Neural cell (in vitro differentiated cells): ENCODE results near the gene ADAMTS17. TPM values are rescaled to one million over a fixed set of nuclear protein-coding genes. Genes with fewer than 3 reads are reported as not detected.

Experiments
- H2AFZ ChIP-seq: fragments of 200-600, 300-800 bp; sonication (generic), shearing (Covaris generic); 2 replicates; pipeline ENCODE4 v1.6.0; 2014; ENCODE audit warnings: low read depth, mild to moderate bottlenecking, antibody characterized with exemption, low read length, moderate library complexity
- H3F3A ChIP-seq: fragments of 200-600 bp; shearing (Covaris generic); 2 replicates; pipeline ENCODE4 v1.6.1; 2016; ENCODE audit warnings: mild to moderate bottlenecking, moderate library complexity, mixed read lengths, antibody characterized with exemption, low read length; ENCODE audit not compliant: insufficient read depth, poor library complexity, severe bottlenecking
- H3K27ac ChIP-seq: fragments of 200-600, 300-800 bp; sonication (generic), shearing (Covaris generic); 2 replicates; pipeline ENCODE4 v1.5.1; 2014; ENCODE audit warnings: mild to moderate bottlenecking, low read length, moderate library complexity
- H3K27me3 ChIP-seq: fragments of 300-800, 200-600 bp; sonication (generic), shearing (Covaris generic); 2 replicates; pipeline ENCODE4 v1.6.0; 2014; ENCODE audit warnings: mild to moderate bottlenecking, low read depth, low read length, moderate library complexity; ENCODE audit not compliant: insufficient read depth
- H3K36me3 ChIP-seq: fragments of 300-800, 200-600 bp; sonication (generic), shearing (Covaris generic); 2 replicates; pipeline ENCODE4 v1.5.1; 2014; ENCODE audit warnings: mild to moderate bottlenecking, antibody characterized with exemption, low read length, moderate library complexity; ENCODE audit not compliant: insufficient read depth
- H3K4me2 ChIP-seq: fragments of 300-800, 200-600 bp; sonication (generic), shearing (Covaris generic); 2 replicates; pipeline ENCODE4 v1.6.0; 2014; ENCODE audit warnings: mild to moderate bottlenecking, low read length
- H3K4me3 ChIP-seq: fragments of 300-800, 200-600 bp; sonication (generic), shearing (Covaris generic); 2 replicates; pipeline ENCODE4 v1.5.1; 2014; ENCODE audit warnings: mild to moderate bottlenecking, low read length, moderate library complexity
- H3K79me2 ChIP-seq: fragments of 200-600 bp; shearing (Covaris generic); replicated peaks from 2 replicates; pipeline ENCODE4 v1.6.0; 2014; ENCODE audit warnings: mild to moderate bottlenecking, low read length, moderate library complexity; ENCODE audit not compliant: insufficient read depth
- H3K9ac ChIP-seq: fragments of 300-800, 200-600 bp; sonication (generic), shearing (Covaris generic); 2 replicates; pipeline ENCODE4 v1.6.1; 2016; ENCODE audit warnings: mild to moderate bottlenecking, low read length, mixed read lengths
- H3K9me2 ChIP-seq: fragments of 200-600 bp; shearing (Covaris generic); 2 replicates; pipeline ENCODE4 v1.6.1; 2016; ENCODE audit warnings: mild to moderate bottlenecking, low read length, mixed read lengths; ENCODE audit not compliant: insufficient read depth
- H3K9me3 ChIP-seq: fragments of 200-600, 300-800 bp; sonication (generic), shearing (Covaris generic); 2 replicates; pipeline ENCODE4 v1.6.1; 2016; ENCODE audit warnings: mild to moderate bottlenecking, mixed run types, low read length, moderate library complexity, mixed read lengths
- H4K20me1 ChIP-seq: fragments of 200-600 bp; shearing (Covaris generic); 2 replicates; pipeline ENCODE4 v1.6.1; 2016; ENCODE audit warnings: mild to moderate bottlenecking, mixed run types; ENCODE audit not compliant: insufficient read depth
- EP300 ChIP-seq: fragments of 450-650 bp; conservative IDR thresholded peaks from 2 replicates; pipeline ENCODE4 v1.6.1; 2014; ENCODE audit warnings: antibody characterized with exemption, mild to moderate bottlenecking, moderate library complexity; ENCODE audit not compliant: poor library complexity, severe bottlenecking
- EZH2 ChIP-seq: fragments of 200-600, 300-800 bp; shearing (Covaris generic), sonication (generic); IDR thresholded peaks from 2 replicates; pipeline ENCODE4 v1.6.1; 2014; ENCODE audit warnings: antibody characterized with exemption, low read length, borderline replicate concordance, mild to moderate bottlenecking; ENCODE audit not compliant: insufficient read depth, poor library complexity, severe bottlenecking
- MXI1 ChIP-seq: fragments of 450-650 bp; conservative IDR thresholded peaks from 2 replicates; pipeline ENCODE4 v1.6.1; 2014; ENCODE audit warnings: antibody characterized with exemption, mild to moderate bottlenecking; ENCODE audit not compliant: poor library complexity, severe bottlenecking
- POLR2AphosphoS5 ChIP-seq: IDR thresholded peaks from 2 replicates; pipeline ENCODE4 v1.6.1; 2012
- RAD21 ChIP-seq: fragments of 450-650 bp; conservative IDR thresholded peaks from 2 replicates; pipeline ENCODE4 v1.6.1; 2014; ENCODE audit warnings: antibody characterized with exemption, mild to moderate bottlenecking, moderate library complexity
- SMC3 ChIP-seq: fragments of 450-650 bp; conservative IDR thresholded peaks from 2 replicates; pipeline ENCODE4 v1.6.1; 2014; ENCODE audit warnings: antibody characterized with exemption, mild to moderate bottlenecking, moderate library complexity; ENCODE audit not compliant: poor library complexity
- TAF1 ChIP-seq: IDR thresholded peaks from 2 replicates; pipeline ENCODE4 v1.6.1; 2012; ENCODE audit warnings: low read depth
- polyA plus RNA-seq: library from polyadenylated mRNA; depleted of rRNA; stranded (reverse); fragments of >200 nt; gene quantifications from 2 replicates; pipeline ENCODE4 v1.2.3, GENCODE V29; 2014
- TF ChIP-seq, protein P1 (sequence below): fragments of 450-650 bp; IDR thresholded peaks from 2 replicates; pipeline ENCODE4 v1.5.1; 2014; ENCODE audit warnings: antibody characterized with exemption, mild to moderate bottlenecking, moderate library complexity; ENCODE audit not compliant: poor library complexity, severe bottlenecking
- TF ChIP-seq, protein P2 (sequence below): IDR thresholded peaks from 2 replicates; pipeline ENCODE4 v1.6.1; 2012; ENCODE audit warnings: borderline replicate concordance

The ADAMTS17 gene
- polyA plus RNA-seq, 1 donor from 2014 or later = 0.04 TPM

DNA sequence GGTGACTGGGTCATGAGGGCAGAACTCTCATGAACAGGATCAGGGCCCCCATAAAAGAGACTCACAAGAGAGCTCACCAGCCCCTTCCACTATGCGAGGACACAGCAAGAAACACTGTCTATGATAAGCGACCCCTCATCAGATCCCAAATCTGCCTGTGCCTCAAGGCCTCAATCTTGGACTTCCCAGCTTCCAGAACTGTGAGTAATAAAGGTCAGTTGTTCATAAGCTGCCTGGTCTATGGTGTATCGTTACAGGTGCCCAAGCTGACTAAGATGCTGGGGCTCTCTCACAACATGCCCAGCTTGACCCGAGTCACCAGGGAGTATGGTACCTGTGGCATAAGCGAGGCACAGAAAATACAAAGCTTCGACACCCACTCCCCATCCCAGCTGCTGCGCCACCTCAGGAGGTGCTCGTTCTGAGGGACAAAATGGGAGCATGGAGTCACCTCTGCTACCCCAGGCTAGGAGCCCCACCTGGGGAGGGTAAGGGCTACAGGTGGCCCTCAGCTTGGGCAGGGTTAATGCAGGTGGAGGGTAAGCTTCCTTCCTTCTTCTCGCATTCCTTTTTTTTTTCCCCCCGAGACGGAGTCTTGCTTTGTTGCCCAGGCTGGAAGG is 234.1 kb downstream of the ADAMTS17 start:
- Histone ChIP-seq H3K27me3 (no peaks in the 10 kb centered on the region), H2AFZ (no peak overlapping the region), H3K79me2 (no peaks in the 10 kb centered on the region), H3F3A (no peaks in the 10 kb centered on the region), H3K36me3 (no peaks in the 10 kb centered on the region), H3K4me2 (no peak overlapping the region), H3K4me3 (no peak overlapping the region), H3K9me3 (no peaks in the 10 kb centered on the region), H3K27ac (no peak overlapping the region), H3K9me2 (no peaks in the 10 kb centered on the region), H4K20me1 (no peaks in the 10 kb centered on the region), H3K9ac (no peak overlapping the region)
- TF ChIP-seq EZH2 (no peak), MXI1 (no peak), EP300 (no peak), RAD21 (no peak), SMC3 (no peak), POLR2AphosphoS5 (no peak), TAF1 (no peak)
- TF ChIP-seq, protein P1, sequence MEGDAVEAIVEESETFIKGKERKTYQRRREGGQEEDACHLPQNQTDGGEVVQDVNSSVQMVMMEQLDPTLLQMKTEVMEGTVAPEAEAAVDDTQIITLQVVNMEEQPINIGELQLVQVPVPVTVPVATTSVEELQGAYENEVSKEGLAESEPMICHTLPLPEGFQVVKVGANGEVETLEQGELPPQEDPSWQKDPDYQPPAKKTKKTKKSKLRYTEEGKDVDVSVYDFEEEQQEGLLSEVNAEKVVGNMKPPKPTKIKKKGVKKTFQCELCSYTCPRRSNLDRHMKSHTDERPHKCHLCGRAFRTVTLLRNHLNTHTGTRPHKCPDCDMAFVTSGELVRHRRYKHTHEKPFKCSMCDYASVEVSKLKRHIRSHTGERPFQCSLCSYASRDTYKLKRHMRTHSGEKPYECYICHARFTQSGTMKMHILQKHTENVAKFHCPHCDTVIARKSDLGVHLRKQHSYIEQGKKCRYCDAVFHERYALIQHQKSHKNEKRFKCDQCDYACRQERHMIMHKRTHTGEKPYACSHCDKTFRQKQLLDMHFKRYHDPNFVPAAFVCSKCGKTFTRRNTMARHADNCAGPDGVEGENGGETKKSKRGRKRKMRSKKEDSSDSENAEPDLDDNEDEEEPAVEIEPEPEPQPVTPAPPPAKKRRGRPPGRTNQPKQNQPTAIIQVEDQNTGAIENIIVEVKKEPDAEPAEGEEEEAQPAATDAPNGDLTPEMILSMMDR = no peak
- TF ChIP-seq, protein P2, sequence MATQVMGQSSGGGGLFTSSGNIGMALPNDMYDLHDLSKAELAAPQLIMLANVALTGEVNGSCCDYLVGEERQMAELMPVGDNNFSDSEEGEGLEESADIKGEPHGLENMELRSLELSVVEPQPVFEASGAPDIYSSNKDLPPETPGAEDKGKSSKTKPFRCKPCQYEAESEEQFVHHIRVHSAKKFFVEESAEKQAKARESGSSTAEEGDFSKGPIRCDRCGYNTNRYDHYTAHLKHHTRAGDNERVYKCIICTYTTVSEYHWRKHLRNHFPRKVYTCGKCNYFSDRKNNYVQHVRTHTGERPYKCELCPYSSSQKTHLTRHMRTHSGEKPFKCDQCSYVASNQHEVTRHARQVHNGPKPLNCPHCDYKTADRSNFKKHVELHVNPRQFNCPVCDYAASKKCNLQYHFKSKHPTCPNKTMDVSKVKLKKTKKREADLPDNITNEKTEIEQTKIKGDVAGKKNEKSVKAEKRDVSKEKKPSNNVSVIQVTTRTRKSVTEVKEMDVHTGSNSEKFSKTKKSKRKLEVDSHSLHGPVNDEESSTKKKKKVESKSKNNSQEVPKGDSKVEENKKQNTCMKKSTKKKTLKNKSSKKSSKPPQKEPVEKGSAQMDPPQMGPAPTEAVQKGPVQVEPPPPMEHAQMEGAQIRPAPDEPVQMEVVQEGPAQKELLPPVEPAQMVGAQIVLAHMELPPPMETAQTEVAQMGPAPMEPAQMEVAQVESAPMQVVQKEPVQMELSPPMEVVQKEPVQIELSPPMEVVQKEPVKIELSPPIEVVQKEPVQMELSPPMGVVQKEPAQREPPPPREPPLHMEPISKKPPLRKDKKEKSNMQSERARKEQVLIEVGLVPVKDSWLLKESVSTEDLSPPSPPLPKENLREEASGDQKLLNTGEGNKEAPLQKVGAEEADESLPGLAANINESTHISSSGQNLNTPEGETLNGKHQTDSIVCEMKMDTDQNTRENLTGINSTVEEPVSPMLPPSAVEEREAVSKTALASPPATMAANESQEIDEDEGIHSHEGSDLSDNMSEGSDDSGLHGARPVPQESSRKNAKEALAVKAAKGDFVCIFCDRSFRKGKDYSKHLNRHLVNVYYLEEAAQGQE = no peak

DNA sequence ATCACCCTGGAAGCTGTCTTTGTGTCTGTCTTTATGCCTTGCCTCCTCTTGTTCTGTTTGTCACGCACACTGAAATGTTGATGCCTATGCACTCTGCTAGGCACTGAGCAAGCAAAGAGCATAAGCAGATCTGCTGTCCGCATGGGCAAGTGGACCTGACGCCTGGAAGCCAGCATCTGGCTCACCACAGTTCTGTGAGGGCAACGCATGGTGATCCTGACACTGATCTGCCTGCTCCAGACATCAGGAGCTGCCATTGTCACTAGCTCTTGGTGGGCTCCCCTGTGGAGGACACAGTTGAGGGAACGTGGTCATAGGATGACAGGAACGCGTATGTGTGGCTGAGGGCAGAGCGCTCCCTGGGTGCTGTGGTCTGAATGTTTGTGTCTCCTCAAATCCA is 234.6 kb downstream of the ADAMTS17 start:
- Histone ChIP-seq H3K36me3 (no peaks in the 10 kb centered on the region), H3K4me3 (no peak overlapping the region), H3F3A (no peaks in the 10 kb centered on the region), H3K9me2 (no peaks in the 10 kb centered on the region), H4K20me1 (no peaks in the 10 kb centered on the region), H3K9ac (no peak overlapping the region), H3K27ac (no peak overlapping the region), H3K4me2 (no peak overlapping the region), H3K9me3 (no peaks in the 10 kb centered on the region), H3K27me3 (no peaks in the 10 kb centered on the region), H2AFZ (no peak overlapping the region), H3K79me2 (no peaks in the 10 kb centered on the region)
- TF ChIP-seq SMC3 = no peak
- no peak for TF ChIP-seq EZH2
- TF ChIP-seq EP300 = no peak
- TF ChIP-seq, protein P1 = no peak
- TF ChIP-seq TAF1 = no peak
- TF ChIP-seq, protein P2 = no peak
- no peak for TF ChIP-seq POLR2AphosphoS5
- TF ChIP-seq RAD21 = no peak
- no peak for TF ChIP-seq MXI1
